Effector memory CD4-positive, alpha-beta T cell (primary cell): ENCODE data around the gene LRRC9.
A peak's percentile ranks its signal among the peaks of the same experiment; 100 is the strongest.

Source experiments
- DNase-seq, 3 donors: peaks; one replicate each; pipeline ENCODE4 v3.0.0-alpha.2; 2020
- H3K27ac ChIP-seq: 2 replicates; pipeline ENCODE4 v1.7.0; 2013; ENCODE audit warnings: mild to moderate bottlenecking, low read length, moderate library complexity; ENCODE audit not compliant: insufficient read depth, poor library complexity, severe bottlenecking
- H3K27me3 ChIP-seq: replicated peaks from 2 replicates; pipeline ENCODE4 v1.7.0; 2013; ENCODE audit warnings: mild to moderate bottlenecking, low read length; ENCODE audit not compliant: insufficient read depth, control insufficient read depth, poor library complexity, severe bottlenecking
- H3K36me3 ChIP-seq: 2 replicates; pipeline ENCODE4 v1.7.0; 2013; ENCODE audit warnings: mild to moderate bottlenecking, low read length, moderate library complexity; ENCODE audit not compliant: control insufficient read depth, insufficient read depth
- H3K4me1 ChIP-seq: 2 replicates; pipeline ENCODE4 v1.7.0; 2013; ENCODE audit warnings: low read length, mild to moderate bottlenecking; ENCODE audit not compliant: control insufficient read depth, insufficient read depth, poor library complexity, severe bottlenecking
- H3K4me3 ChIP-seq: 2 replicates; pipeline ENCODE4 v1.7.0; 2013; ENCODE audit warnings: low read length, low read depth, mild to moderate bottlenecking; ENCODE audit not compliant: insufficient read depth, poor library complexity, severe bottlenecking
- H3K9me3 ChIP-seq: 2 replicates; pipeline ENCODE4 v1.7.0; 2013; ENCODE audit warnings: mild to moderate bottlenecking, low read length, moderate library complexity; ENCODE audit not compliant: control insufficient read depth

LRRC9 gene

GRCh38 chr14:59905188-59905587 lies 14.8 kb upstream of the LRRC9 start:
- H3K4me3 ChIP-seq, result no peak overlapping the region
- no peaks in the 10 kb centered on the region for H3K36me3 ChIP-seq
- no peak for DNase-seq
- no peaks in the 10 kb centered on the region for H3K9me3 ChIP-seq
- H3K4me1 ChIP-seq, result no peaks in the 10 kb centered on the region
- H3K27me3 ChIP-seq, result no peaks in the 10 kb centered on the region
- no peak overlapping the region for H3K27ac ChIP-seq

GRCh38 chr14:59912443-59912842 lies 7.5 kb upstream of the LRRC9 start:
- H3K9me3 ChIP-seq, result no peaks in the 10 kb centered on the region

GRCh38 chr14:59913187-59913586 lies 6.8 kb upstream of the LRRC9 start:
- DNase-seq, result no peak
- Histone ChIP-seq H3K27me3 (no peaks in the 10 kb centered on the region), H3K4me1 (no peaks in the 10 kb centered on the region), H3K27ac (no peak overlapping the region), H3K9me3 (no peaks in the 10 kb centered on the region), H3K4me3 (no peak overlapping the region), H3K36me3 (no peaks in the 10 kb centered on the region)

More at GRCh38 chr14:59912443-59912842, 7.5 kb upstream of the LRRC9 start:
- Histone ChIP-seq H3K36me3 (no peaks in the 10 kb centered on the region), H3K4me3 (no peak overlapping the region), H3K27me3 (no peaks in the 10 kb centered on the region), H3K4me1 (no peaks in the 10 kb centered on the region), H3K27ac (no peak overlapping the region)
- no peak for DNase-seq

- Histone ChIP-seq H3K4me1 (peaks cover 14% of the 10 kb centered on the region), H3K27me3 (peaks cover 4% of the 10 kb centered on the region), H3K9me3 (no peaks in the 10 kb centered on the region), H3K36me3 (no peaks in the 10 kb centered on the region), H3K27ac (no peak overlapping the region), H3K4me3 (peak overlapping the region; percentile 60)
- no peak for DNase-seq
These were observed 947 bp upstream of the LRRC9 start for GRCh38 chr14:59918824-59919569.

GRCh38 chr14:59920378-59920683 lies 387 bp downstream of the LRRC9 start:
- Histone ChIP-seq H3K4me3 (no peak overlapping the region), H3K27me3 (peaks cover 10% of the 10 kb centered on the region)
- DNase-seq, result no peak

GRCh38 chr14:59925797-59926196 lies 5.9 kb downstream of the LRRC9 start:
- Histone ChIP-seq H3K9me3 (no peaks in the 10 kb centered on the region), H3K27me3 (peaks cover 5% of the 10 kb centered on the region), H3K4me1 (no peaks in the 10 kb centered on the region), H3K36me3 (no peaks in the 10 kb centered on the region), H3K4me3 (no peak overlapping the region), H3K27ac (no peak overlapping the region)
- no peak for DNase-seq

More at GRCh38 chr14:59920378-59920683, 387 bp downstream of the LRRC9 start:
- Histone ChIP-seq H3K4me1 (peaks cover 14% of the 10 kb centered on the region), H3K36me3 (no peaks in the 10 kb centered on the region), H3K27ac (no peak overlapping the region), H3K9me3 (no peaks in the 10 kb centered on the region)

DNA sequence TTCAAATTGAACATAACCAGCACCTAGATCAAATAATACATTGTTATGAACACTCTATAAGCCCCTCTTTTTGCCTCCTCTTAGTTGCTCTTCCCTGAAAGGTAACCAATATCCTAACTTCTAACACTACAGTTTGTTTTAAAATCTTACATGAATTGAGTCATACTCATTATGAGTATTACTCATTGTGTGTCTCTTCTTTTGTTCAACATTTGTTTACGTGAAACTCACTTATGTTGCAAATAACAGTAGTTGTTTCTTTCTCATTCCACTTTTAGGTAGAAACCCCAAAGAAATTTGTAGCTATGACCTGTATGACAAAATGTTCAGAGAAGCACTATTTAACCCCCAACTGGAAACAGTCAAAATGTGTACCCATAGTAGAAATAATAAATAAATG lies 6.6 kb downstream of the LRRC9 start:
- no peaks in the 10 kb centered on the region for H3K36me3 ChIP-seq
- H3K27me3 ChIP-seq, result peaks cover 5% of the 10 kb centered on the region
- H3K4me1 ChIP-seq, result no peaks in the 10 kb centered on the region
- no peaks in the 10 kb centered on the region for H3K9me3 ChIP-seq
- H3K4me3 ChIP-seq, result no peak overlapping the region
- no peak for DNase-seq
- no peak overlapping the region for H3K27ac ChIP-seq

GRCh38 chr14:59931237-59931636 lies 11.3 kb downstream of the LRRC9 start:
- Histone ChIP-seq H3K27ac (no peak overlapping the region), H3K27me3 (no peaks in the 10 kb centered on the region), H3K4me3 (no peak overlapping the region), H3K4me1 (no peaks in the 10 kb centered on the region), H3K9me3 (no peaks in the 10 kb centered on the region), H3K36me3 (no peaks in the 10 kb centered on the region)
- no peak for DNase-seq

- no peak overlapping the region for H3K27ac ChIP-seq
- no peaks in the 10 kb centered on the region for H3K9me3 ChIP-seq
- H3K4me1 ChIP-seq, result no peaks in the 10 kb centered on the region
- no peaks in the 10 kb centered on the region for H3K27me3 ChIP-seq
- no peak overlapping the region for H3K4me3 ChIP-seq
- no peaks in the 10 kb centered on the region for H3K36me3 ChIP-seq
- no peak for DNase-seq
These were observed 16.2 kb downstream of the LRRC9 start for GRCh38 chr14:59936145-59936544.

GRCh38 chr14:59939828-59940227 lies 19.9 kb downstream of the LRRC9 start:
- Histone ChIP-seq H3K27ac (no peak overlapping the region), H3K4me1 (no peaks in the 10 kb centered on the region), H3K4me3 (no peak overlapping the region), H3K36me3 (no peaks in the 10 kb centered on the region), H3K27me3 (no peaks in the 10 kb centered on the region), H3K9me3 (no peaks in the 10 kb centered on the region)
- no peak for DNase-seq
